Liver (tissue), 9 donors: ENCODE measurements around the gene ABAT. TPM values are rescaled to one million over a fixed set of nuclear protein-coding genes. Genes with fewer than 3 reads are reported as not detected.
A peak's percentile ranks its signal among the peaks of the same experiment; 100 is the strongest.

ENCODE experiments used
- DNase-seq: peaks from one replicate; pipeline ENCODE4 v3.0.0-alpha.2; 2017; ENCODE audit warnings: low spot score
- H3K27ac ChIP-seq, 2 donors: one replicate each; pipeline ENCODE4 v1.7.0; 2013; ENCODE audit warnings: inconsistent platforms in 2 of 2, low read length in 2 of 2, control low read depth in 1 of 2, low read depth in 1 of 2, mild to moderate bottlenecking in 1 of 2
- H3K27me3 ChIP-seq, 4 donors: one replicate each; pipeline versions ENCODE4 v1.6.1 to v1.7.0; 2013; ENCODE audit warnings: low read length in 3 of 4, inconsistent platforms in 1 of 4, mild to moderate bottlenecking in 1 of 4, moderate library complexity in 1 of 4; ENCODE audit not compliant: control insufficient read depth in 4 of 4, insufficient read depth in 4 of 4
- H3K36me3 ChIP-seq, 4 donors: one replicate each; pipeline versions ENCODE4 v1.6.1 to v1.7.0; 2013; ENCODE audit warnings: low read length in 3 of 4, mild to moderate bottlenecking in 3 of 4, low read depth in 1 of 4, moderate library complexity in 1 of 4; ENCODE audit not compliant: control insufficient read depth in 4 of 4, insufficient read depth in 3 of 4
- H3K4me1 ChIP-seq, 4 donors: one replicate each; pipeline versions ENCODE4 v1.6.1 to v1.7.0; 2013; ENCODE audit warnings: low read length in 3 of 4, mild to moderate bottlenecking in 3 of 4, moderate library complexity in 1 of 4; ENCODE audit not compliant: control insufficient read depth in 4 of 4, insufficient read depth in 4 of 4
- H3K4me3 ChIP-seq, 3 donors: one replicate each; pipeline versions ENCODE4 v1.6.1 to v1.7.0; 2013; ENCODE audit warnings: low read length in 3 of 3, control low read depth in 1 of 3, low read depth in 1 of 3, mild to moderate bottlenecking in 1 of 3
- H3K9ac ChIP-seq, 2 donors: one replicate each; pipeline ENCODE4 v1.7.0; 2013; ENCODE audit warnings: low read length in 2 of 2, mild to moderate bottlenecking in 2 of 2, moderate library complexity in 2 of 2, control low read depth in 1 of 2, low read depth in 1 of 2
- H3K9me3 ChIP-seq, 4 donors: one replicate each; pipeline versions ENCODE4 v1.6.1 to v1.7.0; 2013; ENCODE audit warnings: low read length in 3 of 4; ENCODE audit not compliant: control insufficient read depth in 4 of 4
- CTCF ChIP-seq: fragments of 150-350 bp; IDR thresholded peaks from 2 replicates; pipeline ENCODE4 v1.5.1; 2017; ENCODE audit warnings: improper control_type of control experiment, low read depth, low read length; ENCODE audit not compliant: missing input control
- EGR1 ChIP-seq, 2 donors: IDR thresholded peaks; 2 replicates each; pipeline ENCODE4 v1.6.1; 2016 to 2018; ENCODE audit warnings: antibody characterized with exemption in 2 of 2, low read depth in 2 of 2
- FOXA1 ChIP-seq: IDR thresholded peaks from 2 replicates; pipeline ENCODE4 v1.6.1; 2016; ENCODE audit warnings: antibody characterized with exemption
- FOXA2 ChIP-seq: IDR thresholded peaks from 2 replicates; pipeline ENCODE4 v1.6.1; 2016; ENCODE audit warnings: antibody characterized with exemption
- GABPA ChIP-seq, 2 donors: IDR thresholded peaks in 1 of 2; conservative IDR thresholded peaks in 1 of 2; 2 replicates each; pipeline ENCODE4 v1.6.1; 2016; ENCODE audit warnings: antibody characterized with exemption in 2 of 2, mild to moderate bottlenecking in 1 of 2, moderate library complexity in 1 of 2
- HNF4A ChIP-seq, 2 donors: conservative IDR thresholded peaks; 2 replicates each; pipeline ENCODE4 v1.6.1; 2016; ENCODE audit warnings: antibody characterized with exemption in 2 of 2, mild to moderate bottlenecking in 2 of 2
- JUND ChIP-seq, 2 donors: IDR thresholded peaks; 2 replicates each; pipeline ENCODE4 v1.6.1; 2016; ENCODE audit warnings: antibody characterized with exemption in 2 of 2
- RAD21 ChIP-seq, 2 donors: IDR thresholded peaks; 2 replicates each; pipeline ENCODE4 v1.6.1; 2016; ENCODE audit warnings: antibody characterized with exemption in 2 of 2, mild to moderate bottlenecking in 2 of 2
- REST ChIP-seq: IDR thresholded peaks from 2 replicates; pipeline ENCODE4 v1.6.1; 2016; ENCODE audit warnings: antibody characterized with exemption, mild to moderate bottlenecking
- RXRA ChIP-seq, 2 donors: IDR thresholded peaks; 2 replicates each; pipeline ENCODE4 v1.6.1; 2017 to 2018; ENCODE audit warnings: antibody characterized with exemption in 2 of 2, mild to moderate bottlenecking in 1 of 2
- SP1 ChIP-seq: IDR thresholded peaks from 2 replicates; pipeline ENCODE4 v1.6.1; 2018; ENCODE audit warnings: antibody characterized with exemption, mild to moderate bottlenecking
- TAF1 ChIP-seq: conservative IDR thresholded peaks from 2 replicates; pipeline ENCODE4 v1.6.1; 2016; ENCODE audit warnings: antibody characterized with exemption, mild to moderate bottlenecking
- YY1 ChIP-seq: IDR thresholded peaks from 2 replicates; pipeline ENCODE4 v1.6.1; 2016; ENCODE audit warnings: antibody characterized with exemption, mild to moderate bottlenecking
- WGBS: extraction: QIAGEN DNeasy Blood & Tissue Kit; methylation state at CpG from one replicate; pipeline ENCODE4 v1.1.7; 2013; 5-methylcytosine and 5-hydroxymethylcytosine counted together
- polyA plus RNA-seq, 2 donors: library from polyadenylated mRNA; stranded (reverse) in 1 of 2; unstranded in 1 of 2; fragments of 200-250 nt in 1 of 2; fragments of >200 nt in 1 of 2; fragmentation: Nextera tagmentation in 1 of 2; extraction: Ambion mirVana in 1 of 2; gene quantifications; one replicate each; pipeline versions ENCODE4 v1.2.1 to v1.2.3, GENCODE V29; 2013 to 2015
- total RNA-seq, 2 donors: library from RNA; depleted of rRNA; stranded (reverse); fragments of >200 nt; gene quantifications; one replicate each; pipeline ENCODE4 v1.2.3, GENCODE V29; 2014
- TF ChIP-seq, protein P1 (sequence below): IDR thresholded peaks from 2 replicates; pipeline ENCODE4 v1.6.1; 2016; ENCODE audit warnings: antibody characterized with exemption
- TF ChIP-seq, protein P2 (sequence below): IDR thresholded peaks from 2 replicates; pipeline ENCODE4 v1.6.1; 2016; ENCODE audit warnings: antibody characterized with exemption
- TF ChIP-seq, protein P3 (sequence below): IDR thresholded peaks from 2 replicates; pipeline ENCODE4 v1.6.1; 2016; ENCODE audit warnings: antibody characterized with exemption
- donor health status: healthy.
- donor health status: healthy.
- donor health status: healthy.
- donor health status: healthy.
- donor health status: healthy.

Gene ABAT
- total and polyA plus RNA-seq, 4 donors: 52.4 to 205 (median 141) TPM

GRCh38 chr16:8795818-8796217 is 121.4 kb downstream of the ABAT start:
- H3K9ac ChIP-seq: no peak overlapping the region
- H3K4me1 ChIP-seq: peaks cover 5 to 56% (median 38%) of the 10 kb centered on the region in 4 donors
- no peak for DNase-seq
- 95% methylated on average over 10 of the region's 10 CpGs for WGBS
- H3K27me3 ChIP-seq: no peaks in the 10 kb centered on the region
- no peak overlapping the region for H3K4me3 ChIP-seq
- H3K36me3 ChIP-seq: no peaks in the 10 kb centered on the region
- peak overlapping the region in 1 of 2 donors; percentile 30 for H3K27ac ChIP-seq
- no peaks in the 10 kb centered on the region for H3K9me3 ChIP-seq
- TF ChIP-seq HNF4A (conservative IDR thresholded peaks at IDR 0.05): no peak
- no peak for TF ChIP-seq TAF1
- TF ChIP-seq FOXA1: no peak
- no peak for TF ChIP-seq YY1
- no peak for TF ChIP-seq REST
- TF ChIP-seq, protein P1, sequence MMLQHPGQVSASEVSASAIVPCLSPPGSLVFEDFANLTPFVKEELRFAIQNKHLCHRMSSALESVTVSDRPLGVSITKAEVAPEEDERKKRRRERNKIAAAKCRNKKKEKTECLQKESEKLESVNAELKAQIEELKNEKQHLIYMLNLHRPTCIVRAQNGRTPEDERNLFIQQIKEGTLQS: no peak
- TF ChIP-seq, protein P2, sequence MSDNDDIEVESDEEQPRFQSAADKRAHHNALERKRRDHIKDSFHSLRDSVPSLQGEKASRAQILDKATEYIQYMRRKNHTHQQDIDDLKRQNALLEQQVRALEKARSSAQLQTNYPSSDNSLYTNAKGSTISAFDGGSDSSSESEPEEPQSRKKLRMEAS: no peak
- no peak for TF ChIP-seq RXRA (IDR thresholded peaks at IDR 0.05)

- no peaks in the 10 kb centered on the region for H3K27me3 ChIP-seq
- TF ChIP-seq TAF1: no peak
- peak; percentile 6 for TF ChIP-seq FOXA2
- peaks cover 5 to 65% (median 43%) of the 10 kb centered on the region in 4 donors for H3K4me1 ChIP-seq
- 44% methylated on average over 14 of the region's 14 CpGs for WGBS
- peak overlapping the region; percentile 57 to 100 (median 85) for H3K4me3 ChIP-seq
- no peaks in the 10 kb centered on the region for H3K9me3 ChIP-seq
- peaks cover 0 to under 1% (median 0%) of the 10 kb centered on the region in 4 donors for H3K36me3 ChIP-seq
- H3K9ac ChIP-seq: peak overlapping the region; percentile 82 to 99
- DNase-seq: no peak
- peak overlapping the region; percentile 96 for H3K27ac ChIP-seq
Observed at GRCh38 chr16:8796469-8797363, 122.3 kb downstream of the ABAT start.

DNA sequence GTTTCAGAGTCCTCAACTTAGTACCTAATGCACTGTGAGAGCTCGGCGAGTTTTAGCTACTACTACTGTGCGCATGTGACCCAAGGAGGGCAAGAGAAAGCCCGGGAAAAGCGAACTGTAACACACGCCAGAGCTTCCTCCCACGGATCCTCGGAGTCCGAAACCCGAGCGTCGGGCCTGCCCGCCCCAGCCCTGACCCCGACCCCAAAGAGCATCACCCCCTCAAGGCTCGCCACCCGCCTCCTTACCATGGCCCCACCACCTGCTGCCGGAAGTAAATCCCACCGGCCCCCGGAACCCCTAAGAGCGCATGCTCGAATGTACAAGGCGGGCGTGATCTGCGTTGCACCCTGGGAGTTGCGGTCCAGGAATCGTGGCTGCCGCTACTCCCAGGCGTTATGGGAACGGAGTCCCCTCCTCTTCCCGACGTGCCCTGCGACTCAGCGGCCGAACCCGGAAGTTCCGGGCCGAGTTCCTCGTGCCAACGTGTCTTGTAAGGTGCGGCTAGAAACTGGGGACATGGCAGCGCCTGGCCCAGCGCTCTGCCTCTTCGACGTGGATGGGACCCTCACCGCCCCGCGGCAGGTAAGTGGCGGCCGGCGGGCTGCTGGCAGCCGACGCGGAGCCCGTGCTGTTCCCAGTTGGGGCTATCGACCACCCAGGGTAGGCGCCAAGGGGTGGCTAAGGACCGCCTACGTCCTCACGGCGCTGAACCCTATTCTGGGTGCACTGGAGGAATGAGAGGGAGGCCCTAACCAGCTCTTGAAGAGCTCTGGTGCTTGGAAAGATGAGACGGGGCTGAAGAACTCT is 123.2 kb downstream of the ABAT start, which contains the start of the genes PMM2 and TMEM186:
TSS of gene PMM2 (plus strand) at position 476 of the 810 bp plus-strand sequence. CDS start at position 520, 44 bp downstream.
TSS of gene TMEM186 (minus strand) at position 276 of the 810 bp plus-strand sequence. CDS start at position 251, 25 bp downstream.
- under 1% methylated on average over 61 of the region's 61 CpGs for WGBS
- Histone ChIP-seq H3K9ac (peak within 1 kb of the TSS; percentile 99 to 100), H3K27me3 (no peaks in the 10 kb centered on the region), H3K4me3 (peak within 1 kb of the TSS; percentile 57 to 100 (median 100)), H3K9me3 (no peaks in the 10 kb centered on the region), H3K36me3 (peaks cover 0 to 7% (median 2%) of the 10 kb centered on the region in 4 donors), H3K4me1 (peaks cover 5 to 70% (median 43%) of the 10 kb centered on the region in 4 donors), H3K27ac (peak within 1 kb of the TSS; percentile 96)
- DNase-seq: peak; percentile 90
- TF ChIP-seq FOXA1 (peak; percentile 42), GABPA (IDR thresholded peaks at IDR 0.05 in 1 of 2, conservative IDR thresholded peaks at IDR 0.05 in 1 of 2) (peak; percentile 78 to 97), JUND (IDR thresholded peaks at IDR 0.05) (no peak), CTCF (peak; percentile 18), HNF4A (conservative IDR thresholded peaks at IDR 0.05) (peak; percentile 43 to 45), TAF1 (no peak), RXRA (IDR thresholded peaks at IDR 0.05) (peak; percentile 61 to 66), EGR1 (IDR thresholded peaks at IDR 0.05; ENCODE audit: low read depth in 2 of 2) (peak in 1 of 2 donors; percentile 70), FOXA2 (no peak), SP1 (peak; percentile 57), YY1 (peak; percentile 89), RAD21 (IDR thresholded peaks at IDR 0.05) (peak; percentile 41 to 62)
- TF ChIP-seq, protein P3, sequence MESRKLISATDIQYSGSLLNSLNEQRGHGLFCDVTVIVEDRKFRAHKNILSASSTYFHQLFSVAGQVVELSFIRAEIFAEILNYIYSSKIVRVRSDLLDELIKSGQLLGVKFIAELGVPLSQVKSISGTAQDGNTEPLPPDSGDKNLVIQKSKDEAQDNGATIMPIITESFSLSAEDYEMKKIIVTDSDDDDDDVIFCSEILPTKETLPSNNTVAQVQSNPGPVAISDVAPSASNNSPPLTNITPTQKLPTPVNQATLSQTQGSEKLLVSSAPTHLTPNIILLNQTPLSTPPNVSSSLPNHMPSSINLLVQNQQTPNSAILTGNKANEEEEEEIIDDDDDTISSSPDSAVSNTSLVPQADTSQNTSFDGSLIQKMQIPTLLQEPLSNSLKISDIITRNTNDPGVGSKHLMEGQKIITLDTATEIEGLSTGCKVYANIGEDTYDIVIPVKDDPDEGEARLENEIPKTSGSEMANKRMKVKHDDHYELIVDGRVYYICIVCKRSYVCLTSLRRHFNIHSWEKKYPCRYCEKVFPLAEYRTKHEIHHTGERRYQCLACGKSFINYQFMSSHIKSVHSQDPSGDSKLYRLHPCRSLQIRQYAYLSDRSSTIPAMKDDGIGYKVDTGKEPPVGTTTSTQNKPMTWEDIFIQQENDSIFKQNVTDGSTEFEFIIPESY: peak; percentile 93
